Neural cell (in vitro differentiated cells): Measurements from ENCODE around the gene ADAT3.

Experiments used
- CTCF ChIP-seq: fragments of 450-650 bp; IDR thresholded peaks from 2 replicates; pipeline ENCODE4 v1.5.1; 2014; ENCODE audit warnings: antibody characterized with exemption, mild to moderate bottlenecking, moderate library complexity; ENCODE audit not compliant: poor library complexity, severe bottlenecking
- EP300 ChIP-seq: fragments of 450-650 bp; conservative IDR thresholded peaks from 2 replicates; pipeline ENCODE4 v1.6.1; 2014; ENCODE audit warnings: antibody characterized with exemption, mild to moderate bottlenecking, moderate library complexity; ENCODE audit not compliant: poor library complexity, severe bottlenecking
- EZH2 ChIP-seq: fragments of 200-600, 300-800 bp; shearing (Covaris generic), sonication (generic); IDR thresholded peaks from 2 replicates; pipeline ENCODE4 v1.6.1; 2014; ENCODE audit warnings: antibody characterized with exemption, low read length, borderline replicate concordance, mild to moderate bottlenecking; ENCODE audit not compliant: insufficient read depth, poor library complexity, severe bottlenecking
- POLR2AphosphoS5 ChIP-seq: IDR thresholded peaks from 2 replicates; pipeline ENCODE4 v1.6.1; 2012
- RAD21 ChIP-seq: fragments of 450-650 bp; conservative IDR thresholded peaks from 2 replicates; pipeline ENCODE4 v1.6.1; 2014; ENCODE audit warnings: antibody characterized with exemption, mild to moderate bottlenecking, moderate library complexity
- TAF1 ChIP-seq: IDR thresholded peaks from 2 replicates; pipeline ENCODE4 v1.6.1; 2012; ENCODE audit warnings: low read depth
- TF ChIP-seq, protein P1 (sequence below): IDR thresholded peaks from 2 replicates; pipeline ENCODE4 v1.6.1; 2012; ENCODE audit warnings: borderline replicate concordance

- no peak for TF ChIP-seq EP300
- TF ChIP-seq RAD21 = no peak
- TF ChIP-seq CTCF = no peak
- TF ChIP-seq, protein P1, sequence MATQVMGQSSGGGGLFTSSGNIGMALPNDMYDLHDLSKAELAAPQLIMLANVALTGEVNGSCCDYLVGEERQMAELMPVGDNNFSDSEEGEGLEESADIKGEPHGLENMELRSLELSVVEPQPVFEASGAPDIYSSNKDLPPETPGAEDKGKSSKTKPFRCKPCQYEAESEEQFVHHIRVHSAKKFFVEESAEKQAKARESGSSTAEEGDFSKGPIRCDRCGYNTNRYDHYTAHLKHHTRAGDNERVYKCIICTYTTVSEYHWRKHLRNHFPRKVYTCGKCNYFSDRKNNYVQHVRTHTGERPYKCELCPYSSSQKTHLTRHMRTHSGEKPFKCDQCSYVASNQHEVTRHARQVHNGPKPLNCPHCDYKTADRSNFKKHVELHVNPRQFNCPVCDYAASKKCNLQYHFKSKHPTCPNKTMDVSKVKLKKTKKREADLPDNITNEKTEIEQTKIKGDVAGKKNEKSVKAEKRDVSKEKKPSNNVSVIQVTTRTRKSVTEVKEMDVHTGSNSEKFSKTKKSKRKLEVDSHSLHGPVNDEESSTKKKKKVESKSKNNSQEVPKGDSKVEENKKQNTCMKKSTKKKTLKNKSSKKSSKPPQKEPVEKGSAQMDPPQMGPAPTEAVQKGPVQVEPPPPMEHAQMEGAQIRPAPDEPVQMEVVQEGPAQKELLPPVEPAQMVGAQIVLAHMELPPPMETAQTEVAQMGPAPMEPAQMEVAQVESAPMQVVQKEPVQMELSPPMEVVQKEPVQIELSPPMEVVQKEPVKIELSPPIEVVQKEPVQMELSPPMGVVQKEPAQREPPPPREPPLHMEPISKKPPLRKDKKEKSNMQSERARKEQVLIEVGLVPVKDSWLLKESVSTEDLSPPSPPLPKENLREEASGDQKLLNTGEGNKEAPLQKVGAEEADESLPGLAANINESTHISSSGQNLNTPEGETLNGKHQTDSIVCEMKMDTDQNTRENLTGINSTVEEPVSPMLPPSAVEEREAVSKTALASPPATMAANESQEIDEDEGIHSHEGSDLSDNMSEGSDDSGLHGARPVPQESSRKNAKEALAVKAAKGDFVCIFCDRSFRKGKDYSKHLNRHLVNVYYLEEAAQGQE = no peak
- no peak for TF ChIP-seq TAF1
- TF ChIP-seq EZH2 = no peak
- no peak for TF ChIP-seq POLR2AphosphoS5
Measured at GRCh38 chr19:1860821-1861598, 44.2 kb upstream of the ADAT3 start.
